NCI-H2081 (cell line): ENCODE data around the gene CUL5.
"Not testable (repeated sequence)": the region's sequence is repeated elsewhere in the genome, so short reads cannot be mapped to it uniquely, and the experiment has no call there.

Experiments
- DNase-seq, 2 experiments: peaks; one replicate each; lab custom pipeline; 2025; lab: John Stamatoyannopoulos, UW

CUL5 gene

DNA sequence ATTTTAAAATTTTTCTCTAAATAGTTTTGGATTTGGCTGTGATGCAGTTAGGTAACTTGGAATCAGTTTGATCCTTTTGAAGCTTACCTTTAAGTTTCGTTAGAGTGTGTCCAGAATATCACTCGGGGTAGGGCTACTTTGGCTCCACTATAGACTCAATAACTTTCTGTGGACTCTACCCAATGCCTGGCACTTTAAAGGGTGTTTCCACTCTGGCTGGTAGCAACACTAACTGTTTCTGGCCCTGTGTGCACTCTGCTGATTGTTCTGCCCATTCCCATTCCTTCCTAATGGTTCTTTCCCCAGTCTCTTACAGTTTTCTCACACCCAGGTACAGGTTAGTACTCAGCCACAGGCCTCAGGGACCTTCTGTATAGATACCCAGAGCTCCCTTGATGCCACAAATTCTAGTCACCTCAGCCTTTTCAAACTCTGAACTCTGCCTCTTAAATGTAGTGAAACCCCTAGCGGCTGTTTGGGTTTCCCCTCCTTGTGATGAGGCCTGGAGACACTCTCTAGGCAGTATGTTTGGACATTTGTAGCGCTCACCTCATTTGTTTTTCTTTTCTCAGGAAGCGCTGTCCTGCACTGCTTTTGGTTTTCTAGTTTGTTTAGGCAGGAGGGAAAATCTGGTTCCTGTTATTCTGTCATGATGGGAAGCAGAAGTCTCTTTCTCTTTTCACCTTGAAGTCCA lies 16.8 kb downstream of the CUL5 start:
- DNase-seq: no peak

DNA sequence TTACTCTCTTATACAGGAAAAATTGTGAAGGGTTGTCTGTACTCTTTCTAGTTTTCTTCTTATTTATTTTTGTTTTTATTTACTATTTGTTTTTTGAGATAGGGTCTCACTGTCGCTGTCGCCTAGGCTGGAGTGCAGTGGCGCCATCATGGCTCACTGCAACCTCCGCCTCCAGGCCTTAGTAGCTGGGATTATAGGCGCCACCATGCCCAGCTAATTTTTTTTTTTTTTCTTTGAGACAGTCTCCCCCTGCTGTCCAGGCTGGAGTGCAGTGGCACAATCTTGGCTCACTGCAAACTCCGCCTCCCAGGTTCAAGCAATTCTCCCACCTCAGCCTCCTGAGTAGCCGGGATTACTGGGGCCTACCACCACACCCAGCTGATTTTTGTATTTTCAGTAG lies 18.4 kb downstream of the CUL5 start:
- no peak for DNase-seq

- not testable (repeated sequence) for DNase-seq
These were observed 20.2 kb downstream of the CUL5 start for GRCh38 chr11:108028822-108029441.

DNA sequence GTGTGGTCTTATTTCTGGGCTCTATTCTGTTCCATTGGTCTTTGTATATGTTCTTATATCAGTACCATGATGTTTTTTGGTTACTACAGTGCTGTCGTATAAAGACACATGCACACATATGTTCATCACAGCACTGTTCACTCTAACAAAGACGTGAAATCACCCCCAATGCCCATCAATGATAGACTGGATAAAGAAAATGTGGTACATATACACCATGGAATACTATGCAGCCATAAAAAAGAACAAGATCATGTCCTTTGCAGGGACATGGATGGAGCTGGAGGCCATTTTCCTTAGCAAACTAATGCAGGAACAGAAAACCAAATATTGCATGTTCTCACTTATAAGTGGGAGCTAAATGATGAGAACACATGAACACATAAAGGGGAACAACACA lies 22.9 kb downstream of the CUL5 start:
- not testable (repeated sequence) for DNase-seq

DNA sequence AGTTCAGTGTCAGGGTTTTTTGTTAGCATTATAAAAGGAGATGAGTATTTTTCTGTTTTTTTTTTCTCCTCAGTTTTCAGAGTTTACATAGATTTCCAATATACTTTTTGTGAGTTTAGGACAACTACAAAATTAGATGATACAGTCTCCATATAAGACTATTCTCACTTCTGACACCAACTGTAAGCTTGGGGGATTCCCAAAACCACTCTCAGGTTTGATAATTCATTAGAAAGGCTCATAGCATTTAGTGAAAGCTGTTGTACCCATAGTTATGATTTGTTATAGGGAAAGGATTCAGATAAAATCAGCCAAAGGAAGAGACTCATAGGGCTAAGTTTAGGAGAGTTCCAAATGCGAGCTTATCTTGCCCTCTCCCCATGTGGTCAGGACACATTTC lies 24.1 kb downstream of the CUL5 start:
- DNase-seq: no peak

DNA sequence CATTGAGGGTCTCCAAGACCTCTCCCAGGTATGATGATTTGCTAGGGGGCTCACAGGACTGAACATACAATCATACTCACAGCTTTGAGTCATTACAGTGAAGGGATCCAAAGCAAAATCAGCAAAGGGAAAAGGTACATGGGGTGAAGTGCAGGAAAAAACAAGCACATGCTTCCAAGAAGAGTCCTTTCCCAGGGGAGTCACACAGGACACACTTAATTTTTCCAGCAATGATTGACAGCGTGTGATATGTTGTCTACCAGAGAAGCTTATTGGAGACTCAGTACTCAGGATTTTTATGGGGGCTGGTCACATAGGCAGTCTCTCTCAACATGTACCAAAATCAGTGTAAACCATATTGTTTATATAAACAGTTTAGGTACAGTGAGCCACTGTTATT lies 25.3 kb downstream of the CUL5 start:
- no peak for DNase-seq

- no peak for DNase-seq
These were observed 26.3 kb downstream of the CUL5 start for GRCh38 chr11:108034952-108035351.

- no peak for DNase-seq
These were observed 27.0 kb downstream of the CUL5 start for GRCh38 chr11:108035690-108036089.

- peak in 1 of 2 experiments; percentile 29 for DNase-seq
These were observed 28.5 kb downstream of the CUL5 start for GRCh38 chr11:108037211-108037610.

GRCh38 chr11:108037636-108038035 lies 28.9 kb downstream of the CUL5 start:
- DNase-seq: no peak

GRCh38 chr11:108048269-108048668 lies 39.6 kb downstream of the CUL5 start:
- no peak for DNase-seq

GRCh38 chr11:108062336-108062735 lies 53.6 kb downstream of the CUL5 start:
- no peak for DNase-seq

GRCh38 chr11:108063410-108063809 lies 54.7 kb downstream of the CUL5 start:
- DNase-seq: no peak

DNA sequence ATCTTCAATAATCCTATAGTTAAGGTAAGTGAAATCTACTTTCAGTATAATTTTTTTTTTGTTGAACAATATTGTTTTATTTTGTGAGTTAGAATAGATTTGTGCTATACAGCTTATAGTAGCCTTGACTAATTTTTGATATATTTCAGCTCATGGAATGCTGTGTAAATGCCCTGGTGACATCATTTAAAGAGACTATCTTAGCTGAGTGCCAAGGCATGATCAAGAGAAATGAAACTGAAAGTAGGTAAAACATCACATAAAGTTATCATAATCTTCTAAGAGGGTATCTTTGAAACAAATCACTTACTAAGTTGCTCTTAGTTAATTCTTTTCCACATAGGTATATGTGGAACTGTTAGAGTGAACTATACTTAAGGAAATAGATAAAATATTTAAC lies 61.2 kb downstream of the CUL5 start:
- no peak for DNase-seq

GRCh38 chr11:108084811-108085210 lies 76.1 kb downstream of the CUL5 start:
- no peak for DNase-seq

DNA sequence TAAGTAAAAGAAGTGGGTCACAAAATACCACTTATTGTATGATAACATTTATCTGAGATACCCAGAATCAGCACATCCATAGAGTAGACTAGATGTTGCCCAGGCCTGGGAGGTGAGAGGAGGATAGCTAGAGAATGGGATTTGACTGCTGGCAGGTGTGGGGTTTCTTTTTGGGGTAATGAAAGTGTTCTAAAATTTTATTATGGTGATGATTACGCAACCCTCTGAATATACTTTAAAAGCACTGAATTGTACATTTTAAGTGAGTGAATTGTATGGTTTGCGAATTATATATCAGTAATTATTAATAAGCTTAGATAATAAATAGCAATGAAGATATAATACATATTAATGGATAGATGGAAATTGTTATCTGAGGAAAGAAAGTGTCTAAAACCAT lies 77.0 kb downstream of the CUL5 start:
- DNase-seq: no peak

GRCh38 chr11:108092134-108092533 lies 83.4 kb downstream of the CUL5 start:
- no peak for DNase-seq

GRCh38 chr11:108093128-108093904 lies 84.6 kb downstream of the CUL5 start:
- no peak for DNase-seq

DNA sequence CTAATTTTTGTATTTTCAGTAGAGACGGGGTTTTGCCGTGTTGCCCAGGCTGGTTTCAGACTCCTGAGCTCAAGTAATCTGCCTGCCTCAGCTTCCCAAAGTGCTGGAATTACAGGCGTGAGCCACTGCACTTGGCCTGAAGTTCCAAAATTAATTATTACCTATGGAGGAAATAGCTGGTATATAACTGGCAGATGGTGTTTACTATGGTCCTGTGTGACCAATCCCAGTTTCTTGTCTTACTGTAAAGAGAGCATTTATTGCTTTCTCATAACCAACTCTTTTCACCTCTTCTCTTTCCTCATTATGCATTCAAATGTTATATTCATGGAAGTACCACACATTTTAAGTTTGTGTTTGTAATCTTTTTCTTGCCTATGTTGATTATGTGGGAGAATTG lies 88.5 kb downstream of the CUL5 start:
- DNase-seq: no peak

- no peak for DNase-seq
These were observed 92.5 kb downstream of the CUL5 start for GRCh38 chr11:108101090-108101775.

- DNase-seq: no peak
These were observed 102.4 kb downstream of the CUL5 start for GRCh38 chr11:108111126-108111525.

- no peak for DNase-seq
These were observed 103.4 kb downstream of the CUL5 start for GRCh38 chr11:108112057-108112456.
